H1 (cell line): ENCODE data around the gene ANKMY2. TPM values are rescaled to one million over a fixed set of nuclear protein-coding genes. Genes with fewer than 3 reads are reported as not detected.

Source experiments
- CBX5 ChIP-seq: fragments of 300-800, 300-1000 bp; sonication (generic); IDR thresholded peaks from 2 replicates; pipeline ENCODE4 v1.7.1; 2016; ENCODE audit warnings: antibody characterized with exemption, low read length, low read depth
- GABPA ChIP-seq: IDR thresholded peaks from 2 replicates; pipeline ENCODE4 v1.6.1; 2011; ENCODE audit warnings: mild to moderate bottlenecking, low read length, moderate library complexity, borderline replicate concordance; ENCODE audit not compliant: insufficient read depth
- JUN ChIP-seq: IDR thresholded peaks from 2 replicates; pipeline ENCODE4 v1.6.1; 2011; ENCODE audit warnings: low read depth, mild to moderate bottlenecking, improper control_type of control experiment, low read length
- KDM4A ChIP-seq: IDR thresholded peaks from one replicate; pipeline ENCODE4 v1.7.1; 2012; ENCODE audit warnings: low read depth, mild to moderate bottlenecking, moderate library complexity, low read length, inconsistent platforms; ENCODE audit not compliant: severe bottlenecking
- MAFK ChIP-seq: IDR thresholded peaks from 2 replicates; pipeline ENCODE4 v1.6.1; 2012; ENCODE audit warnings: low read depth, mild to moderate bottlenecking, improper control_type of control experiment, low read length
- MAX ChIP-seq: IDR thresholded peaks from 2 replicates; pipeline ENCODE4 v1.6.1; 2012; ENCODE audit warnings: inconsistent platforms
- NANOG ChIP-seq: IDR thresholded peaks from 2 replicates; pipeline ENCODE4 v1.6.1; 2011; ENCODE audit warnings: low read length, low read depth, mild to moderate bottlenecking, inconsistent platforms; ENCODE audit not compliant: insufficient read depth, poor library complexity, severe bottlenecking
- POU5F1 ChIP-seq: IDR thresholded peaks from 2 replicates; pipeline ENCODE4 v1.6.1; 2011; ENCODE audit warnings: low read depth, mild to moderate bottlenecking, low read length, moderate library complexity
- polyA plus RNA-seq, 7 experiments: library from polyadenylated mRNA; depleted of rRNA in 3 of 7; stranded (reverse) in 5 of 7; unstranded in 2 of 7; fragments of >200 nt in 5 of 7; fragments of 200-250 nt in 2 of 7; gene quantifications; 1 replicate in 5 of 7; 2 replicates in 1 of 7; 4 replicates in 1 of 7; pipeline versions ENCODE4 v1.2.1 to v1.2.3, GENCODE V29; 2011 to 2013; ENCODE audit warnings: missing spikeins in 2 of 7, mixed read lengths in 2 of 7
- total RNA-seq: library from RNA; stranded (reverse); fragmentation: NEBNext Ultra II Directional; extraction: Animal tissue kit (Norgen Biotek cat#: 25700); gene quantifications from 2 replicates; pipeline ENCODE4 v1.2.1, GENCODE V29; 2021

ANKMY2 gene
- total and polyA plus RNA-seq, 2 of the 8 experiments (the other 6 are each of a cell fraction or from before 2014, with no cell fraction given) = 5.2 to 9.3 TPM

DNA sequence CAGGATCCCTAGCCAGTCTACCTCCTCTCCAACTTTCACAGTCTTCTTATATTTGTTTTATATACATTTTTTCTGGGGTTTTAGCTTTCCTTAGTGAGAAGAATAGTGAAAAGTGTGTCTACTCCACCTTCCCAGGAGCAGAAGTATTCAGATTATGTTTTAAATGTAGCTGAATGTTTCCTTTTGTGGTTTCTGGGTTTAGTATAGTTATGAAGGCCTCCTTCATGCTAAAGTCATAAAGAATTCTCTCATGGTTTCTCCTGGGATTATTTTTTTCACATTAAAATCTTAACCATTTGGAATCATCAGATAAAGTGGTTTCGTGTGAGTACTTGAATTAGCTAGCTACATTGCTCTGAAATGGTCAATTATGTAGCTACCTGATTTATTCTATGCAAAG is 50.9 kb downstream of the ANKMY2 start (continued):
- TF ChIP-seq JUN (no peak), GABPA (no peak), KDM4A (no peak), CBX5 (no peak), NANOG (no peak), MAFK (no peak), MAX (no peak), POU5F1 (no peak)
